ENCODE measurements around the gene PTPDC1.

PTPDC1 gene

GRCh38 chr9:94084314-94084713, at the start of gene PTPDC1:
PTPDC1 (plus strand) TSS chr9:94084464; CDS start chr9:94084531, 67 bp downstream.
- no peaks in the 10 kb centered on the region for H3K36me3 ChIP-seq
- H3K27ac ChIP-seq = no peak within 1 kb of the TSS
- TF ChIP-seq CTCF (IDR thresholded peaks at IDR 0.05) = no peak
- H3K9me3 ChIP-seq = no peaks in the 10 kb centered on the region
- no peaks in the 10 kb centered on the region for H3K27me3 ChIP-seq
- H3K4me3 ChIP-seq (ENCODE audit: low read depth in 1 of 2, low read length in 1 of 2) = no peak within 1 kb of the TSS
- no peaks in the 10 kb centered on the region for H3K4me1 ChIP-seq (ENCODE audit: control insufficient read depth in 1 of 2, insufficient read depth in 1 of 2, low read depth in 1 of 2, low read length in 1 of 2)

- no peak for TF ChIP-seq CTCF (IDR thresholded peaks at IDR 0.05)
- H3K4me1 ChIP-seq (ENCODE audit: control insufficient read depth in 1 of 2, insufficient read depth in 1 of 2, low read depth in 1 of 2, low read length in 1 of 2) = peaks cover 10 to 14% of the 10 kb centered on the region in 2 experiments
Observed at GRCh38 chr9:94034511-94034910, 49.8 kb upstream of the PTPDC1 start.

GRCh38 chr9:94039786-94040185, 44.5 kb upstream of the PTPDC1 start:
- Histone ChIP-seq H3K27me3 (no peaks in the 10 kb centered on the region), H3K4me3 (ENCODE audit: low read depth in 1 of 2, low read length in 1 of 2) (no peak overlapping the region), H3K36me3 (no peaks in the 10 kb centered on the region), H3K4me1 (ENCODE audit: control insufficient read depth in 1 of 2, insufficient read depth in 1 of 2, low read depth in 1 of 2, low read length in 1 of 2) (no peaks in the 10 kb centered on the region), H3K9me3 (no peaks in the 10 kb centered on the region), H3K27ac (no peak overlapping the region)
- no peak for TF ChIP-seq CTCF (IDR thresholded peaks at IDR 0.05)

More at GRCh38 chr9:94034511-94034910, 49.8 kb upstream of the PTPDC1 start:
- H3K27me3 ChIP-seq = peaks cover 30% of the 10 kb centered on the region
- no peak overlapping the region for H3K4me3 ChIP-seq (ENCODE audit: low read depth in 1 of 2, low read length in 1 of 2)
- H3K9me3 ChIP-seq = no peaks in the 10 kb centered on the region
- no peaks in the 10 kb centered on the region for H3K36me3 ChIP-seq
- H3K27ac ChIP-seq = no peak overlapping the region

GRCh38 chr9:94042516-94043360, 41.5 kb upstream of the PTPDC1 start:
- no peaks in the 10 kb centered on the region for H3K27me3 ChIP-seq
- TF ChIP-seq CTCF (IDR thresholded peaks at IDR 0.05) = no peak
- no peaks in the 10 kb centered on the region for H3K4me1 ChIP-seq (ENCODE audit: control insufficient read depth in 1 of 2, insufficient read depth in 1 of 2, low read depth in 1 of 2, low read length in 1 of 2)
- H3K9me3 ChIP-seq = no peaks in the 10 kb centered on the region
- H3K36me3 ChIP-seq = no peaks in the 10 kb centered on the region
- no peak overlapping the region for H3K4me3 ChIP-seq (ENCODE audit: low read depth in 1 of 2, low read length in 1 of 2)
- no peak overlapping the region for H3K27ac ChIP-seq

- no peak for TF ChIP-seq CTCF (IDR thresholded peaks at IDR 0.05)
- Histone ChIP-seq H3K4me1 (ENCODE audit: control insufficient read depth in 1 of 2, insufficient read depth in 1 of 2, low read depth in 1 of 2, low read length in 1 of 2) (no peaks in the 10 kb centered on the region), H3K4me3 (ENCODE audit: low read depth in 1 of 2, low read length in 1 of 2) (no peak overlapping the region), H3K9me3 (no peaks in the 10 kb centered on the region), H3K27me3 (no peaks in the 10 kb centered on the region), H3K27ac (no peak overlapping the region), H3K36me3 (no peaks in the 10 kb centered on the region)
Observed at GRCh38 chr9:94054716-94055115, 29.5 kb upstream of the PTPDC1 start.

Data from neutrophil (primary cell).